Right cardiac atrium (tissue), 5 donors: ENCODE measurements around the gene LSAMP. TPM values are rescaled to one million over a fixed set of nuclear protein-coding genes. Genes with fewer than 3 reads are reported as not detected.
"Not testable (repeated sequence)": the region's sequence is repeated elsewhere in the genome, so short reads cannot be mapped to it uniquely, and the experiment has no call there.

ENCODE experiments used
- ATAC-seq, 2 donors: fragments of 200-7000 bp; cut with Tn5 transposase; one replicate each; pipeline versions ENCODE4 v1.8.0 to v1.9.1; 2020; ENCODE audit warnings: moderate library complexity in 2 of 2, mild to moderate bottlenecking in 1 of 2
- DNase-seq, 3 donors: peaks; one replicate each; pipeline ENCODE4 v3.0.0-alpha.2; 2020
- H3K27ac ChIP-seq: one replicate; pipeline ENCODE4 v1.5.1; 2013; ENCODE audit warnings: mild to moderate bottlenecking, low read length, control low read depth, moderate library complexity
- H3K27me3 ChIP-seq: one replicate; pipeline ENCODE4 v1.6.1; 2013; ENCODE audit not compliant: control insufficient read depth, insufficient read depth
- H3K4me1 ChIP-seq: one replicate; pipeline ENCODE4 v1.6.1; 2013; ENCODE audit warnings: low read length; ENCODE audit not compliant: control insufficient read depth, insufficient read depth
- H3K4me3 ChIP-seq: one replicate; pipeline ENCODE4 v1.5.1; 2013; ENCODE audit warnings: low read length, control low read depth
- H3K9me3 ChIP-seq: one replicate; pipeline ENCODE4 v1.6.1; 2013; ENCODE audit warnings: low read length; ENCODE audit not compliant: control insufficient read depth
- WGBS: extraction: QIAGEN DNeasy Blood & Tissue Kit; methylation state at CpG from one replicate; pipeline ENCODE4 v1.1.7; 2013; 5-methylcytosine and 5-hydroxymethylcytosine counted together
- intact Hi-C, 4 donors: fragments of 100-400 bp; cut with DNase I; formaldehyde crosslinking; loops; one replicate each; pipeline versions ENCODE4 v1.11.0 to v1.14.0; 2022 to 2023
- polyA plus RNA-seq: library from polyadenylated mRNA; stranded (reverse); fragments of 200-250 nt; gene quantifications from one replicate; pipeline ENCODE4 v1.2.3, GENCODE V29; 2013
- total RNA-seq, 4 donors: library from RNA; stranded (reverse); fragmentation: NEBNext Ultra II Directional; extraction: Animal tissue kit (Norgen Biotek cat#: 25700); gene quantifications; one replicate each; pipeline ENCODE4 v1.2.1, GENCODE V29; 2021
- donor health status: healthy with polysubstance abuse.
- donor health status: DM: no; HTN: yes; CAD: no.
- donor health status: DM: no; HTN: no; CAD: no.
- donor health status: DM: no; HTN: yes; CAD: no; lungs with severe emphysema.
- donor health status: DM: yes; HTN: yes; CAD: no.

Gene LSAMP
- total and polyA plus RNA-seq, 5 donors: 1.4 to 6.2 (median 3.7) TPM

DNA sequence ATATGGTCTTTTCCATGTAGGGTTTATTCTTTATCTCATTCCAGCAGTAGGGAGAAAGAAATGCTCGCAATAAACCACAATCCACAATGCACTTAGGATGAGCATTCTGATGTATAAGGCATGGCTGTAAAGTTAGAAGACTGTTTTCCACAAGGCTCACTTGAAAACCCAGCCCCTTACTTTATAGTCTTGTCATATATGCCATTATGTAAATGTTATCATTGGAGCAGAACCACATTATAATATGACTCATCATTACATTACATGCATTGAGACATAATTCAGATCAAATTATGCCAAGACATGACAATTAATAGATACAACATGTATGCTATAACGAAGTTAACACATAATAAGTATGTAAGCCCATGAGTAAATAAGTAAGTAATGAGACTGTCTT, 348.1 kb downstream of the LSAMP start:
- 80% methylated on average over 2 of the region's 2 CpGs for WGBS
- no peaks in the 10 kb centered on the region for H3K9me3 ChIP-seq
- H3K4me1 ChIP-seq: no peaks in the 10 kb centered on the region
- H3K27me3 ChIP-seq: no peaks in the 10 kb centered on the region
- no peak for ATAC-seq
- intact Hi-C loops: no loop called here
- DNase-seq: no peak
- no peak overlapping the region for H3K27ac ChIP-seq
- no peak overlapping the region for H3K4me3 ChIP-seq

- no peak overlapping the region for H3K4me3 ChIP-seq
- ATAC-seq (no peak), DNase-seq (no peak)
- H3K9me3 ChIP-seq: no peaks in the 10 kb centered on the region
- no peaks in the 10 kb centered on the region for H3K4me1 ChIP-seq
- intact Hi-C loops: no loop called here
- no peak overlapping the region for H3K27ac ChIP-seq
- 92% methylated on average over 2 of the region's 2 CpGs for WGBS
- H3K27me3 ChIP-seq: no peaks in the 10 kb centered on the region
Measured at GRCh38 chr3:116096631-116097030, 348.7 kb downstream of the LSAMP start.

GRCh38 chr3:116093374-116093773, 351.9 kb downstream of the LSAMP start:
- Histone ChIP-seq H3K4me3 (no peak overlapping the region), H3K9me3 (no peaks in the 10 kb centered on the region), H3K4me1 (no peaks in the 10 kb centered on the region), H3K27ac (no peak overlapping the region), H3K27me3 (no peaks in the 10 kb centered on the region)
- no peak for DNase-seq
- 74% methylated on average over 2 of the region's 2 CpGs for WGBS
- no peak for ATAC-seq
- intact Hi-C loops: no loop called here

- no peak for ATAC-seq
- WGBS: 31% methylated on average over 1 of the region's 1 CpG
Measured at GRCh38 chr3:116087426-116087825, 357.9 kb downstream of the LSAMP start.

DNA sequence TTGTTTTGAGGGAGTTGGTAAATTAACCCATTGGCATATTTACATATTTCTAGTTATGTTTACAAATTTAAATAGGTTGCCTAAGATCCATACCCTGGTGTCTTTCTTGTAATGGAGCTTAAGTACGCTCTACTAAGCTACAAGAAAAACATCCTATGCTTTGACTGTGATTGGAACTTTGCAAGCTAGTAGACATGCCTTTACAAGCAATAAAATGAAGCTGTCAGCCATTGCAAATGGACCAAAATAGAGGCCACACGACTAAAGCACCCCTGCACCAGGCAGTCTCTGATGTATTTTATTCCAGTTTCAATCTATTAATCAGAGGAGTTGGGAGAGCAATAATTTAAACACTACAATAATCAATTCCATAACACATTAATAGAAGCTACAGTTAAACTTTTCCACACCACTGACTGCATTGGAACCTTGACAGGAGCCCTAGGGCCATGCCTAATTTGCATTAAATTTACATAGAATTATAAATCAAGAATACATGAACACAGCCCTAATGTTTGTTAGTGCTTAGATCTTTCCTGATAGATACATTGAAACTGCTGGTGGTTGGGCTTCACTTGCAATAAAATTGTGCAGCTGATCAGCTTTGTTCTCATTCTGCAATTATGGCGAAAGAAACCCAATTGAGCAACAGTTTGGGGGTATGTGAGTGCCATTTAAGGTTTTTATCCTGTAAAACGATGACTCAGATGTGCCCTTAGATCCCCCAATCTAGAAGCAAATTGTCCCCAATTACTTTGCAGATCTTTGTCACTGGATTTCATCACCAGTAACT, 360.1 kb downstream of the LSAMP start:
- Histone ChIP-seq H3K27ac (no peak overlapping the region), H3K9me3 (no peaks in the 10 kb centered on the region), H3K4me1 (no peaks in the 10 kb centered on the region), H3K4me3 (no peak overlapping the region), H3K27me3 (no peaks in the 10 kb centered on the region)
- WGBS: 63% methylated on average over 4 of the region's 4 CpGs
- intact Hi-C loops: no loop called here
- no peak for ATAC-seq
- no peak for DNase-seq

More at GRCh38 chr3:116087426-116087825, 357.9 kb downstream of the LSAMP start:
- no peak overlapping the region for H3K27ac ChIP-seq
- H3K9me3 ChIP-seq: no peaks in the 10 kb centered on the region
- H3K27me3 ChIP-seq: no peaks in the 10 kb centered on the region
- no peak overlapping the region for H3K4me3 ChIP-seq
- intact Hi-C loops: no loop called here
- no peaks in the 10 kb centered on the region for H3K4me1 ChIP-seq
- no peak for DNase-seq

DNA sequence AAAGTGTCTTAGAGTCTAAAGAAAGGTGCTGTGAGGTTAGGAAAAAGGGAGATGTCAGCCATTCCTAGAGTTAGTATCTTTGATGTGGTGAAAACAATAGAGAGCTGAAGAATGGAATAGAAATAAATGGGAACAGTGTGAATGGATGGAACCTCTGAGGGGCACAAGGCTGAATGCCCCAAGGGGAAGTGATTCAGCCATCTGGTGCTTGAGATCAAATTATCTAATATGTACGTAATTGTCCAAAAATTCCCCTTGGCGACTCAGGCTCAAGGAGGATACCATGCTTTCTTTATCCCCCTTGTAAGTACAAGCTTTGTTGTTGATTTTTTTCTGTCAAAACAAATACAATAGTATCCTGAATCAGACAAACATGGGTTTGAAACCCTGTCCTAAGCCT, 361.6 kb downstream of the LSAMP start:
- H3K9me3 ChIP-seq: no peaks in the 10 kb centered on the region
- no peak overlapping the region for H3K4me3 ChIP-seq
- H3K27ac ChIP-seq: no peak overlapping the region
- DNase-seq (no peak), ATAC-seq (no peak)
- intact Hi-C loops: no loop called here
- no peaks in the 10 kb centered on the region for H3K27me3 ChIP-seq
- 72% methylated on average over 2 of the region's 2 CpGs for WGBS
- H3K4me1 ChIP-seq: no peaks in the 10 kb centered on the region

- intact Hi-C loops: no loop called here
- no peak for ATAC-seq
- WGBS: 92% methylated on average over 7 of the region's 7 CpGs
Measured at GRCh38 chr3:116078561-116078960, 366.7 kb downstream of the LSAMP start.

GRCh38 chr3:116077557-116077956, 367.7 kb downstream of the LSAMP start:
- intact Hi-C loops: no loop called here
- no peak for DNase-seq
- no peaks in the 10 kb centered on the region for H3K9me3 ChIP-seq
- WGBS: 68% methylated on average over 2 of the region's 2 CpGs
- H3K27ac ChIP-seq: no peak overlapping the region
- H3K4me3 ChIP-seq: no peak overlapping the region
- H3K27me3 ChIP-seq: no peaks in the 10 kb centered on the region
- no peak for ATAC-seq
- H3K4me1 ChIP-seq: no peaks in the 10 kb centered on the region

More at GRCh38 chr3:116078561-116078960, 366.7 kb downstream of the LSAMP start:
- Histone ChIP-seq H3K4me1 (no peaks in the 10 kb centered on the region), H3K27ac (no peak overlapping the region), H3K4me3 (no peak overlapping the region), H3K9me3 (no peaks in the 10 kb centered on the region), H3K27me3 (no peaks in the 10 kb centered on the region)
- no peak for DNase-seq

DNA sequence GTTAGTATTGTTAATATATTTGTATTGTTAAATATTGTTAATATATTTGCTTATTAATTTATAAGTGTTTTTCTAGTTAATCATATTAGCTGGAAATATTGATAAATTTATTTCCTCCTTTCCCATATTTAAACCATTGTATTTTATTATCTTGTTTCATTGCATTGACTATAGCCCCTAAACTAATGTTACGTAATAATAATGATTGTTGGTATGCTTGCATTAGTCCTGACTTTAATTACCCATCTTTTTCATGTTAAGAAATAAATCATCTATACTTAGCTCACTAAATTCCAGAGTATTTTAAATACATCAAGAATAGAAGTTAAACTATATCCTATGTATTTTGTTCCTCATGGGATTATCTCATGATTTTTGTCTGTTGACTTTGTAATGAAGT, 368.2 kb downstream of the LSAMP start:
- H3K4me3 ChIP-seq: no peak overlapping the region
- H3K4me1 ChIP-seq: no peaks in the 10 kb centered on the region
- no peaks in the 10 kb centered on the region for H3K9me3 ChIP-seq
- DNase-seq (no peak), ATAC-seq (no peak)
- H3K27me3 ChIP-seq: no peaks in the 10 kb centered on the region
- no peak overlapping the region for H3K27ac ChIP-seq
- intact Hi-C loops: no loop called here
- 93% methylated on average over 1 of the region's 1 CpG for WGBS

GRCh38 chr3:116070516-116071278, 374.6 kb downstream of the LSAMP start:
- H3K27ac ChIP-seq, DNase-seq, H3K4me1 ChIP-seq, H3K9me3 ChIP-seq, H3K27me3 ChIP-seq, intact Hi-C loops, ATAC-seq, H3K4me3 ChIP-seq: not testable (repeated sequence)
- WGBS: 90% methylated on average over 8 of the region's 8 CpGs

DNA sequence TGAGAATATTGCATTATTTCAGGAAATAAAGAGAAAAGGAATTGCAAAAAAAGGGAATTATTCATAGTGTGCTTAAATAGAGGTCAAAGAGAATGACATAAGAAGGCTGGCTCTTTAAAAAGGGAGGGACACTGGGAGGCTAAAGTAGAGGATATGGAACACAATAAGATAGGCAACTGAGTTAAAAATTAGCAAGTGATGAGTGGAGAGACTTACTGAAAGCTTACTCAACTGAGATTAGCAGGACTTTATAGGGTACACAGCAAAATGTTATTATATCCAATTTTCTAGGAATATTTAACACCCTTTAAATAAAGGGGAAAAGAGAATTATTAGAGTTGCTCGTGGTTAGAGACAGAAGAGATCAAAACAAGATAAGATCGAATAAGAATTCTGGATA, 375.2 kb downstream of the LSAMP start:
- H3K9me3 ChIP-seq: no peaks in the 10 kb centered on the region
- DNase-seq (no peak), ATAC-seq (no peak)
- H3K4me3 ChIP-seq: no peak overlapping the region
- H3K4me1 ChIP-seq: no peaks in the 10 kb centered on the region
- no peaks in the 10 kb centered on the region for H3K27me3 ChIP-seq
- WGBS: 71% methylated on average over 2 of the region's 2 CpGs
- no peak overlapping the region for H3K27ac ChIP-seq
- intact Hi-C loops: no loop called here
